ENCODE measurements around the gene KLHL29.
A peak's percentile ranks its signal among the peaks of the same experiment; 100 is the strongest.

The KLHL29 gene

GRCh38 chr2:23568211-23568610 is 183.2 kb downstream of the KLHL29 start:
- H3K4me3 ChIP-seq = no peak overlapping the region
- peak overlapping the region in 1 of 2 donors; percentile 4 for H3K27ac ChIP-seq
- TF ChIP-seq, protein P1, sequence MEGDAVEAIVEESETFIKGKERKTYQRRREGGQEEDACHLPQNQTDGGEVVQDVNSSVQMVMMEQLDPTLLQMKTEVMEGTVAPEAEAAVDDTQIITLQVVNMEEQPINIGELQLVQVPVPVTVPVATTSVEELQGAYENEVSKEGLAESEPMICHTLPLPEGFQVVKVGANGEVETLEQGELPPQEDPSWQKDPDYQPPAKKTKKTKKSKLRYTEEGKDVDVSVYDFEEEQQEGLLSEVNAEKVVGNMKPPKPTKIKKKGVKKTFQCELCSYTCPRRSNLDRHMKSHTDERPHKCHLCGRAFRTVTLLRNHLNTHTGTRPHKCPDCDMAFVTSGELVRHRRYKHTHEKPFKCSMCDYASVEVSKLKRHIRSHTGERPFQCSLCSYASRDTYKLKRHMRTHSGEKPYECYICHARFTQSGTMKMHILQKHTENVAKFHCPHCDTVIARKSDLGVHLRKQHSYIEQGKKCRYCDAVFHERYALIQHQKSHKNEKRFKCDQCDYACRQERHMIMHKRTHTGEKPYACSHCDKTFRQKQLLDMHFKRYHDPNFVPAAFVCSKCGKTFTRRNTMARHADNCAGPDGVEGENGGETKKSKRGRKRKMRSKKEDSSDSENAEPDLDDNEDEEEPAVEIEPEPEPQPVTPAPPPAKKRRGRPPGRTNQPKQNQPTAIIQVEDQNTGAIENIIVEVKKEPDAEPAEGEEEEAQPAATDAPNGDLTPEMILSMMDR (IDR thresholded peaks at IDR 0.05) = no peak
- DNase-seq (ENCODE audit: low spot score) = no peak

DNA sequence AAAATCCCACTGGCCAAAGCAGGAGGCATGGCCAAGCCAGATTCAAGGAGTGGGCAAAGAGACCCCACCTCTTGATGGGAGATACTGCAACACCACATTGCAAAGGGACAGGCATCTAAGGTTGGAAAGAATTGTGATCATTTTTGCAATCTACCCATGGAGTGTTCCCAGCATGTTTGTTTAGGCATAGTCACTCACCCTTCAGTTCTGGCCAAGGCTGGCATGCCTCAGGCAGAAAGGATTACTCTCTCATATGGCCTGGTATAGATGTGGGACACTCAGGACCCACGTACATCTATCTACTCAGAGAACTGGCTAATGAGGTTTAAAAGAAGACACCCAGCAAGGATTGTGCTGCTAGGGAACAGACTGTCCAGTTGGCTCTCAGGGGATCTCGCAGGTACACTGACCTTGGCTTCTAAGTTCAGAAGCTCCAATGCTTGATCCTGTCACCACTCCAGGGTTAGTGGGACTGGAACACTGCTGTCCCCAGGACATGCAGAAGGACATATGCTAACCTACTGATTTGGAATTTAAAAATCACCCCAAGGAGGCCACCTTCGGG is 183.7 kb downstream of the KLHL29 start:
- TF ChIP-seq, protein P1 (IDR thresholded peaks at IDR 0.05) = no peak
- Histone ChIP-seq H3K4me3 (no peak overlapping the region), H3K27ac (peak overlapping the region in 1 of 2 donors; percentile 4)
- no peak for DNase-seq (ENCODE audit: low spot score)

DNA sequence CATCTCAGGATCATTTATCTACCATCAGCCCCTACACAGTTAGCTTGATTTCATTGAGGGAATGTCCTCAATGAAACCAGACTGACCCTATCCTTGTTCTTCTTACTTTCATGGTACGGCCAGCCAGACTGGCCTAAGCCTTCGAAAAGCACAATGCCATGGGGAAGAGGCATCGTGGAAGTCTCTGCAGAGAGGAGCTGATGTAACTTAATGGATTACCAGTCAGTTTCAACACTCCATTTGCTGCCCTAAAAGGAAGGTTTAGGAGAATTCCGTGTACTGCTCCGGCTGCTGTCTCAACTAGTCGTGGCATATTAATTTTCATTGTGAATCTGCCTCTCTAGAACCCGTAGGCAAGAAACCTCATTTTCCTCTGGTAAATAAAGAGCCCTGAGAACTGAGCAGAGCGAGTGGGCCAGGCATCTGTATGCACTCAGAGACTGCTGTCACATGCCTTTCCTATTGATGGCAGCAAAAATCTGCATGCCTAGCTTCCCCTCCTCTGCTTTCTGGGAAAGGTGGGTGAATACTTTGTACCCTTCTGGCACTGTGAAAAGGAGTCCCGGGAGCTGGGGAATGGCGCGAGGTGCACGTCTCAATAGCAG is 184.9 kb downstream of the KLHL29 start:
- TF ChIP-seq, protein P1 (IDR thresholded peaks at IDR 0.05) = no peak
- Histone ChIP-seq H3K27ac (no peak overlapping the region), H3K4me3 (no peak overlapping the region)
- DNase-seq (ENCODE audit: low spot score) = no peak

GRCh38 chr2:23571085-23571484 is 186.1 kb downstream of the KLHL29 start:
- DNase-seq (ENCODE audit: low spot score) = no peak
- H3K4me3 ChIP-seq = no peak overlapping the region
- TF ChIP-seq, protein P1 (IDR thresholded peaks at IDR 0.05) = no peak
- no peak overlapping the region for H3K27ac ChIP-seq

DNA sequence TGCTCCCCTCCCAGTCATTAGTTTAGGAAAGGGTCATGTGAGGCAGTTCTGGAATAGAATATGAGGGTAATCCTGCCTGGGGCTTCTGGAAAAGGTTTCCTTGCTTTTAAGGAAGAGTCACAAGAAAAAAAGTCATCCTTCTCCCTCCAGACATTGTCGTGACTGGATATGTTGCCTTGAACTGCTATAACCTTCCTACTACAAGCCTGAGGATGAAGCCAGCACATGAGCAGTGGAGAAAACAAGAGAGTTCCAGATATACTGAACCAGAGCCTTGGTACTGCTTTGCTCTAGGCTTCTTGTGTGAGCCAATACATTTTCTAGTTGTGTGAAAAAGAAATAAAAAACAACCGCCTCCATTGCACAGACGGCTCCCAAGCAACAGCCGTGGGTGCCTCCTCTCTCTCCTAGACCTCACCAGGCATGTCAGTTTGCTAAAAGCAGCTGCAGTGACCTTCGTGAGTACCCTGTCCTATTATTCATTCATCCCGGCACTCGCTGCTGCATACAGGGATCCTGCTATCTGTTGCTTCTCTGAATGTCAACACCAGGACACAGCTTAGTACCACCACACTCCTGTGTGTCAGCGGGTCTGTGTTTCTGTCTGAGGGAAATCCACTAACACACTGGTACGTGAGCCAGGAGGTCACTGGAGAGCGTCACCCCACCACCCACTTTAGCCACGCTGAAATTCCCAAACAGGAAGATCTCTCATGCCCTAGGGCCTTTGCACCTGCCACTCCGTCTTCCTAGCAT is 186.7 kb downstream of the KLHL29 start:
- Histone ChIP-seq H3K27ac (no peak overlapping the region), H3K4me3 (no peak overlapping the region)
- DNase-seq (ENCODE audit: low spot score) = no peak
- TF ChIP-seq, protein P1 (IDR thresholded peaks at IDR 0.05) = no peak

DNA sequence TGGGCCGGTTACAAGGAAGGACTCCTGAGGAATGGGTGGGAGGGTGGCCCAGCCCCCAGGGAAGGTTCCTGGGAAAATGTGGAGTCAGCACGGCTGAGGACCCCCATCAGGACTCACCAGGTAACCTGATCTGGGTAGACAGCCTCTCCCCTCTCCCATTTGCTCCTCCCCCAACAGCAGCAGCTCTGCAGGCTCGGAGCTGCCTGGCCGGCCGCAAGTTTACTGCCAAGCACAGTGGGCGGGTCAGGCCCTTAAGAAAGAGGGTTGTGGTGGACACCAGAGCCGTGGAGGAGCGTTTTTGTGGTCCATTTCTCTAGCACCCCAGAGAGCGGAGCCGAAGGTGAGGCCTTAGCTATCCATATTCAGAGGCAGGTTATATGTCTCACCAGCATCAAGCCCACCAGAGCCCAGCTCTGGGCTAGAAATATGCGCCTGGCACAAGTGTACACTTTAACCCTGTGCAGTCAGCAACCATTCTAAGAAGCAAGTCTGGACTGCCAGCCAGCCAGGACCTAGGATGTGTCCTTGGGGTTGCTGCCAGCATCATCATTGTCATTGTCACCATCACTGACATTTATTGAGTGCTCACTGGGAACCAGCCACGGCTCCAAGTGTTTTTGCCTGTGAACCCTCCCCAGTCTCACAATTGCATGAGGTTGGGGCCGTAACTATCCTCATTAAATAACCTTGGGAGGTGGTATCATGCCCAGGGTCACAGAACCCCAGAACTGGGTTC is 190.1 kb downstream of the KLHL29 start:
- Histone ChIP-seq H3K27ac (no peak overlapping the region), H3K4me3 (no peak overlapping the region)
- TF ChIP-seq, protein P1 (IDR thresholded peaks at IDR 0.05) = no peak
- DNase-seq (ENCODE audit: low spot score) = no peak
